ENCODE measurements around the gene BMPER.
"Not testable (repeated sequence)": the region's sequence is repeated elsewhere in the genome, so short reads cannot be mapped to it uniquely, and the experiment has no call there.

The BMPER gene

GRCh38 chr7:34145603-34146002 is 240.3 kb downstream of the BMPER start:
- no peak for DNase-seq

- no peak for DNase-seq
These were observed 248.4 kb downstream of the BMPER start for GRCh38 chr7:34153656-34154270.

- DNase-seq = no peak
These were observed 250.0 kb downstream of the BMPER start for GRCh38 chr7:34155220-34155908.

DNA sequence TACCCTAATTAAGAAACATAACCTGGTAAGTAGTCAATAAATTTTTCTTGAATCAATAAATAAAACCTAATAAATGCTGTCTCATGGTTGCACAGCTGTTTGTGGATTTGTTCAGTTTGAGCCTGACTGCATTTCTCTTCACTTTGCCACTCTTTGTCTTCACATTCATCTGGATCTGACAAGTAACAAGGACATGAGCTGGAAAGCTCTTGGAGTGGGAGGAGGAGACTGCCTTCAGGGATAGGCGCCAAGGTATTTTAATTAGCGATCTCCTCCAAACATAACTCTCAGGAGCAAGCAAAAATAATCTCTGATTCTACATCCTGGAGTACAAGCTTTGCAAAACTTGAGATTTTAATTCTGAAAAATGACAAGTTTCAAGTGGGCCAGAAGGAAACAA is 251.0 kb downstream of the BMPER start:
- no peak for DNase-seq

- DNase-seq = no peak
These were observed 251.8 kb downstream of the BMPER start for GRCh38 chr7:34157137-34157536.

- no peak for DNase-seq
These were observed 253.2 kb downstream of the BMPER start for GRCh38 chr7:34158368-34159153.

DNA sequence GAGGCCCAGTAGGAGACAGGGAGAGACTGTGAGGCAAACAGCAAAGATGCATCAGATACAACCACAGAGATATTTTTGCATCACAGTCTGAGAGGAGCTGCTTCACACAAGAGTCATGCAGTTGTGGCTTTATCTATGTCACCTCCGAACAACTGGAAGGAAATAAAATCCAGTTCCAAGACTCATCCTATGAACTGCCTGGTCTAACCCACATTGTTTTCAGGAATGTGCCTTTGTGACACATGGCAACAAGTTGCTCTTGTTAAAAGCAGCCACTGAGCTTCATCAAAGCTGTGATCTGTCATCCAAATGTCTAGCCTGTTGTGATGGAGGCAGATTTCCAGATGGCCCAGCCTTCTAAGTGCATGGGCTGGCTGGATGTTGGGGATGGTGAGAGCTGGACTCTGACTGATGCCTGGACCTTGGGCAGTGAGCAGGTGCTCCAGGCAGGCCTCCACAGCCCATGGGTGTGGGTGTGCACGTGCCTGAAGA is 255.0 kb downstream of the BMPER start:
- no peak for DNase-seq

- no peak for DNase-seq
These were observed 256.8 kb downstream of the BMPER start for GRCh38 chr7:34162027-34162565.

GRCh38 chr7:34162677-34163076 is 257.3 kb downstream of the BMPER start:
- no peak for DNase-seq

- no peak for DNase-seq
These were observed 258.6 kb downstream of the BMPER start for GRCh38 chr7:34163956-34164355.

DNA sequence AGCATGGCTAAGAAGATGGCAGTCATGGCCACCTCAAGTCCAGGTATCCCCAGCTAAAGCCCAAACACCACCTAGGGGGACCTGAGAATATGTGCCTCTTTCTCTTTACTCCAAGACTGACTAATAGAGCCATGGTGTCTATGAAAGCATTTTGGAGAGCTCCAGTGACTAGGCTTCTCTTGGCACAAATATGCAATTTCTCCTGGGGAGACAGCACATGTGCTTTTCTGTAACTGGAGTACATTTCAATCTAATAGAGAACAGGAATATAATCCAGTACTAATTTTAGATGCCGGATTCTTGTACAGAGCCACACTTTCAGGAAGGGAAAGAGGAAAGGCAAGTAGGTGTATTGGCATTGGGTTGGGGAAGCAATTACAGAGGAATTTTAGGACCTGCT is 260.1 kb downstream of the BMPER start:
- no peak for DNase-seq

GRCh38 chr7:34165927-34166550 is 260.7 kb downstream of the BMPER start:
- DNase-seq = no peak

DNA sequence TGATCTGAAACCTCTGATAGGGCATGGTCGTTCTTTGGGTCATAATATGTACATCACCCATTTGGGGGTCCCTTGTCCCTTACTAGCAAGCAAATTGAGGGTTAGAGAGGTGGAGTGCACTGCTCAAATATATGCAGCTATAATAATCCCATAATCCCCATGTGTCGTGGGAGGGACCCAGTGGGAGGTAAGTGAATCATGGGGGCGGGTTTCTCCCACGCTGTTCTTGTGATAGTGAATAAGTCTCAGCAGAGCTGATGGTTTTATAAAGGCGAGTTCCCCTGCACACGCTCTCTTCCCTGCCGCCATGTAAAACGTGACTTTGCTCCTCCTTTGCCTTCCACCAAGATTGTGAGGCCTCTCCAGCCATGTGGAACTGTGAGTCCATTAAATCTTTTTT is 262.7 kb downstream of the BMPER start:
- DNase-seq = no peak

DNA sequence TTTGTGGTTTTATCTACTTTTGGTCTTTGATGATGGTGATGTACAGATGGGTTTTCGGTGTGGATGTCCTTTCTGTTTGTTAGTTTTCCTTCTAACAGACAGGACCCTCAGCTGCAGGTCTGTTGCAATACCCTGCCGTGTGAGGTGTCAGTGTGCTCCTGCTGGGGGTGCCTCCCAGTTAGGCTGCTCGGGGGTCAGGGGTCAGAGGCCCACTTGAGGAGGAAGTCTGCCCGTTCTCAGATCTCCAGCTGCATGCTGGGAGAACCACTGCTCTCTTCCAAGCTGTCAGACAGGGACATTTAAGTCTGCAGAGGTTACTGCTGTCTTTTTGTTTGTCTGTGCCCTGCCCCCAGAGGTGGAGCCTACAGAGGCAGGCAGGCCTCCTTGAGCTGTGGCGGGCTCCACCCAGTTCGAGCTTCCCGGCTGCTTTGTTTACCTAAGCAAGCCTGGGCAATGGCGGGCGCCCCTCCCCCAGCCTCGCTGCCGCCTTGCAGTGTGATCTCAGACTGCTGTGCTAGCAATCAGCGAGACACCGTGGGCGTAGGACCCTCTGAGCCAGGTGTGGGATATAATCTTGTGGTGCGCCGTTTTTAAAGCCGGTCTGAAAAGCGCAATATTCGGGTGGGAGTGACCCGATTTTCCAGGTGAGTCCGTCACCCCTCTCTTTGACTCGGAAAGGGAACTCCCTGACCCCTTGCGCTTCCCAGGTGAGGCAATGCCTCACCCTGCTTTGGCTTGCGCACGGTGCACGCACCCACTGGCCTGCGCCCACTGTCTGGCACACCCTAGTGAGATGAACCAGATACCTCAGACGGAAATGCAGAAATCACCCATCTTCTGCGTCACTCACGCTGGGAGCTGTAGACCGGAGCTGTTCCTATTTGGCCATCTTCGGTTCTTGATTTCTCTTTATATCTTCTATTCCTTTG is 269.6 kb downstream of the BMPER start:
- not testable (repeated sequence) for DNase-seq

DNA sequence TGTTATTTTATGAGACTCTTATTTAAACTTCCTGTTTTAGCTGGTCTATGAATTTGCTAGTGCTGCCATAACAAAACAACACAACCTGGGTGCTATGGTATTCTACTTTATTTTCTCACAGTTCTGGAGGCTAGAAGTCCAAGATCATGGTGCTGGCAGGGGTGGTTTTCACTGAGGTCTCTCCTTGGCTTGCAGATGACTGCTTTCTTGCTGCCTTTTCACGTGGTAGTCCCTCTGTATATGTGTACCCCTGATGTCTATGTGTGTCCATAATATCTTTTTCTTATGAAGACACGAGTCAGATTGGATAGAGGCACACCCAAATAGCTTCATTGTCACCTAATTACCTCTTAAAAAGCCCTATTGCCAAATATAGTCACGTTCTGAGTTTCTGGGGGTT is 270.5 kb downstream of the BMPER start:
- DNase-seq = no peak

DNA sequence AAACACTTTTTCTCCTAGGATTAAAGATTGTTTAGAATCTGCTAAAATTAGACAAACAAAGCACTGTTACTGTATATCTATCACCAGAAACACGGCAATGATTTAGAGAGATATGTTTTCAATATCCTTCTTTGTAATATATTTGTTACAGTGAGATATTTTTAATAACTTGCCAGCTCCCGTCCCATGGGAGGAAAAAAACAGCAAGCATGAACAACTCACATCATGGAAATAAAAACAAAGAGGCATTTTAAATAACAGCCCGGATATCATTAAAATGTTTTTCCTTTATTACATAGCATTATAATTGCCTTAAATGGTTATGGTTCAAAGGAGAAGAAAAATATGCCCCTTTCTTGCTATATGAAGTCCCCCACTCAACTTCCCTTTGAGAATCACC is 272.1 kb downstream of the BMPER start:
- no peak for DNase-seq

- DNase-seq = no peak
These were observed 276.1 kb downstream of the BMPER start for GRCh38 chr7:34181271-34181958.

DNA sequence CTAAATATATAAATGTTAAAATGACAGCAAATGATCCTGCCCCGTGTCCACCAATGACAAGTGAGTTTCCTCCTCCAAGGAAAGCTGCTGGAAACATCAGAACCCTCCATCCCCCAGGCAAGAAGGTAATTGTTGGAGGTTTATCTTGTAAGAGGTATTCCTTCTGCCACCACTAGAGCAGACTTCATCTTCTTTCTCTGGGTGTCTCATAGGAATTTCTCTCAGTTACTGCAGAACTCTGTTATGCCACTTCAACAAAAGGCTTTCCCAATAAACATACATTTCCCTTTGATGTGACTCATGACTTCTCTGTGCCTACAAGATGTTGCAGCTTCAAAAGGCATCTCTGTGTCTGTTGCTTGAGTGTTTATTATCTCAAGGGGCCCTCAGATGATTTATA is 279.1 kb downstream of the BMPER start:
- DNase-seq = no peak

DNA sequence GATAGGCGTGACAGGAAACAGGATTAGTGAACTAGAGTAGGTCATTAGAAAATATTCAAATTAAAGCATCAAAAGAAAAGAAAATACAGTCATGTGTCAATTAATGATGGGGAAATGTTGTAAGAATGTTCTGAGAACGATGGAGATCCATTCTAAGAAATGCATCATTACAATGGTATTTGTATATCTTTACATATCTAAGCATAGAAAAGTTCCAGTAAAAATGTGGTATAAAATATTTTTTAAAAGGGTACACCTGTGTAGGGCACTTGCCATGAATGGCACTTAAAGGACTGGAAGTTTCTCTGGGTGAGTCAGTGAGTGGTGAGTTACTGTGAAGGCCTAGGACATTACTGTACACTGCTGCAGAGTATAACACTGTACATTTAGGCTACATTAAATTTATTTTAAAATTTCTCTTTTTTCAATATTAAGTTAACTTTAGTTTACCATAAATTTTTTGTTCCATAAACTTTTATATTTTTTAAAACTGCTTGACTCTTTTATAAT is 282.5 kb downstream of the BMPER start:
- DNase-seq = no peak

DNA sequence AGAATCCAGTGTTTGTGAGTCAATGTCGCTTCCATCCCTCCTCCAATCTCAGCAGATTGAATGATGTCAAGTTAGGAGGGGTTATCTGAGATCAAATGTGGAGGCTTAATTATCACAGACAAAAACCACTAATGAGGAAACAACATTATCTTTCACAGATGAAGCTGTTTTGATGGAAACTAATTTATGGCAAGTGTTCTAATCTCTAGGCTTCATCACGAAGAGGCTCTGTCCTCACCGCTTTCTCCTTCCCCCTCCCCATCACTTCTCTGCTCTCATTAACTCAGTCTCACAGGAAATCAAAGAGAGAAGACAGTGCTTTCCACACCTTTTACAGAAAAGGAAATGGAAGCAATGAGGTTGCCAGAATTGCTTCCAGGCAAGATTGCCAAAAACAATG is 283.7 kb downstream of the BMPER start:
- DNase-seq = no peak

- no peak for DNase-seq
These were observed 285.0 kb downstream of the BMPER start for GRCh38 chr7:34190299-34190698.

Data from activated naive CD4-positive, alpha-beta T cell treated with Interleukin-2 at 50 U/mL for 16 hours (primary cell).